GM12878 (cell line): ENCODE measurements around the gene ZFP1. TPM values are rescaled to one million over a fixed set of nuclear protein-coding genes. Genes with fewer than 3 reads are reported as not detected.

Experiments
- ATF7 ChIP-seq: fragments of 450-650 bp; IDR thresholded peaks from 2 replicates; pipeline ENCODE4 v1.6.1; 2016; ENCODE audit warnings: low read depth, mild to moderate bottlenecking
- BMI1 ChIP-seq: fragments of 450-650 bp; IDR thresholded peaks from 2 replicates; pipeline ENCODE4 v1.6.1; 2016; ENCODE audit warnings: mild to moderate bottlenecking, moderate library complexity, borderline replicate concordance
- CHD4 ChIP-seq: fragments of 200-600 bp; sonication (generic); IDR thresholded peaks from 2 replicates; pipeline ENCODE4 v1.6.1; 2016; ENCODE audit warnings: mild to moderate bottlenecking
- CREB1 ChIP-seq: IDR thresholded peaks from 2 replicates; pipeline ENCODE4 v1.6.1; 2012; ENCODE audit warnings: low read depth, mild to moderate bottlenecking, inconsistent platforms
- EP300 ChIP-seq, 2 experiments: fragments of 150-350 bp in 1 of 2; IDR thresholded peaks; 2 replicates each; pipeline ENCODE4 v1.6.1; 2011 to 2012; ENCODE audit warnings: low read depth in 2 of 2, low read length in 2 of 2, borderline replicate concordance in 1 of 2, improper control_type of control experiment in 1 of 2, inconsistent platforms in 1 of 2; ENCODE audit not compliant: control insufficient read depth in 1 of 2
- ETV6 ChIP-seq, 2 experiments: fragments of 450-650 bp in 1 of 2; IDR thresholded peaks in 1 of 2; conservative IDR thresholded peaks in 1 of 2; 2 replicates each; pipeline ENCODE4 v1.6.1; 2014; ENCODE audit warnings: antibody characterized with exemption in 1 of 2, borderline replicate concordance in 1 of 2, low read depth in 1 of 2, mild to moderate bottlenecking in 1 of 2, moderate library complexity in 1 of 2
- FOXM1 ChIP-seq: IDR thresholded peaks from 2 replicates; pipeline ENCODE4 v1.6.1; 2012; ENCODE audit warnings: low read depth, mild to moderate bottlenecking, inconsistent platforms, low read length, moderate library complexity
- GATAD2B ChIP-seq: fragments of 450-650 bp; conservative IDR thresholded peaks from 2 replicates; pipeline ENCODE4 v1.6.1; 2017; ENCODE audit warnings: low read depth, mild to moderate bottlenecking, moderate library complexity
- HSF1 ChIP-seq: fragments of 150-350 bp; IDR thresholded peaks from 2 replicates; pipeline ENCODE4 v1.6.1; 2014; ENCODE audit warnings: mild to moderate bottlenecking, low read depth, low read length
- IRF4 ChIP-seq: IDR thresholded peaks from 2 replicates; pipeline ENCODE4 v1.6.1; 2011; ENCODE audit warnings: low read depth, low read length
- MTA3 ChIP-seq: IDR thresholded peaks from 2 replicates; pipeline ENCODE4 v1.6.1; 2012; ENCODE audit warnings: low read length, inconsistent platforms, borderline replicate concordance
- NBN ChIP-seq: fragments of 450-650 bp; IDR thresholded peaks from 2 replicates; pipeline ENCODE4 v1.6.1; 2016
- PAX8 ChIP-seq: fragments of 450-650 bp; IDR thresholded peaks from 2 replicates; pipeline ENCODE4 v1.6.1; 2017; ENCODE audit warnings: mild to moderate bottlenecking, moderate library complexity
- RAD51 ChIP-seq: fragments of 450-650 bp; IDR thresholded peaks from 2 replicates; pipeline ENCODE4 v1.6.1; 2016; ENCODE audit warnings: moderate library complexity, mild to moderate bottlenecking, inconsistent platforms
- SIN3A ChIP-seq: IDR thresholded peaks from 2 replicates; pipeline ENCODE4 v1.6.1; 2012; ENCODE audit warnings: low read depth, low read length, improper control_type of control experiment
- SMARCA5 ChIP-seq: fragments of 450-650 bp; IDR thresholded peaks from 2 replicates; pipeline ENCODE4 v1.6.1; 2017; ENCODE audit warnings: mild to moderate bottlenecking
- SP1 ChIP-seq: IDR thresholded peaks from one replicate; pipeline ENCODE4 v1.6.1; 2011; ENCODE audit warnings: low read depth, low read length
- SREBF2 ChIP-seq: IDR thresholded peaks from 2 replicates; pipeline ENCODE4 v1.6.1; 2012; ENCODE audit warnings: mild to moderate bottlenecking, low read length
- SRF ChIP-seq, 2 experiments: IDR thresholded peaks; 2 replicates each; pipeline ENCODE4 v1.6.1; 2011; ENCODE audit warnings: low read depth in 2 of 2, low read length in 2 of 2, mild to moderate bottlenecking in 1 of 2, moderate library complexity in 1 of 2
- ZBED1 ChIP-seq: IDR thresholded peaks from 2 replicates; pipeline ENCODE4 v1.6.1; 2016; ENCODE audit warnings: borderline replicate concordance
- ZNF274 ChIP-seq: IDR thresholded peaks from one replicate; pipeline ENCODE4 v1.8.0; 2011; ENCODE audit not compliant: insufficient read length, insufficient read depth
- ZNF687 ChIP-seq: fragments of 450-650 bp; IDR thresholded peaks from 2 replicates; pipeline ENCODE4 v1.6.1; 2017; ENCODE audit warnings: mild to moderate bottlenecking, moderate library complexity
- polyA plus RNA-seq, 11 experiments: library from polyadenylated mRNA; depleted of rRNA in 4 of 11; unstranded in 6 of 11; stranded (reverse) in 5 of 11; fragments of >200 nt; fragmentation: Nextera tagmentation in 4 of 11; fragmentation: Illumina TruSeq in 1 of 11; extraction: Ambion mirVana in 4 of 11; extraction: Trizol in 1 of 11; gene quantifications; 1 replicate in 1 of 11; 2 replicates in 10 of 11; pipeline versions ENCODE4 v1.2.1 to v1.2.3, GENCODE V29; 2011 to 2016; ENCODE audit warnings: inconsistent platforms in 2 of 11, missing spikeins in 2 of 11, low read depth in 1 of 11
- total RNA-seq, 4 experiments: library from RNA; depleted of rRNA in 3 of 4; stranded (reverse); fragments of >200 nt in 3 of 4; fragmentation: Illumina TruSeq in 1 of 4; extraction: Trizol in 1 of 4; gene quantifications; 2 replicates each; pipeline versions ENCODE4 v1.2.1 to v1.2.3, GENCODE V29; 2013 to 2021
- TF ChIP-seq, protein P1 (sequence below): IDR thresholded peaks from 2 replicates; pipeline ENCODE4 v1.6.1; 2012; ENCODE audit warnings: mild to moderate bottlenecking, low read depth, low read length

The ZFP1 gene
- total and polyA plus RNA-seq, 10 of the 15 experiments (the other 5 are each of a cell fraction or from before 2014, with no cell fraction given), result 3.5 to 17.6 (median 14.7) TPM

GRCh38 chr16:75110637-75111513, 37.4 kb upstream of the ZFP1 start (continued):
- TF ChIP-seq ATF7 (no peak), MTA3 (no peak; the same call in 1 of the 2 replicates), ZBED1 (no peak), IRF4 (peak; percentile 13; the same call in 1 of the 2 replicates), NBN (0 out of 2 replicates have a peak, but pooled peaks have one; percentile 54), SRF (IDR thresholded peaks at IDR 0.05; ENCODE audit: low read depth in 2 of 2, low read length in 2 of 2) (no peak), HSF1 (no peak), SREBF2 (no peak), SMARCA5 (no peak), ZNF274 (no peak), RAD51 (no peak), CREB1 (no peak), SP1 (peak; percentile 19), ZNF687 (no peak), CHD4 (no peak), ETV6 (conservative IDR thresholded peaks at IDR 0.05 in 1 of 2, IDR thresholded peaks at IDR 0.05 in 1 of 2; ENCODE audit: borderline replicate concordance in 1 of 2, low read depth in 1 of 2) (no peak), FOXM1 (no peak), EP300 (IDR thresholded peaks at IDR 0.05; ENCODE audit: borderline replicate concordance in 1 of 2, control insufficient read depth in 1 of 2, low read depth in 2 of 2, low read length in 2 of 2) (no peak), GATAD2B (no peak), BMI1 (no peak), SIN3A (no peak), PAX8 (no peak)
- TF ChIP-seq, protein P1, sequence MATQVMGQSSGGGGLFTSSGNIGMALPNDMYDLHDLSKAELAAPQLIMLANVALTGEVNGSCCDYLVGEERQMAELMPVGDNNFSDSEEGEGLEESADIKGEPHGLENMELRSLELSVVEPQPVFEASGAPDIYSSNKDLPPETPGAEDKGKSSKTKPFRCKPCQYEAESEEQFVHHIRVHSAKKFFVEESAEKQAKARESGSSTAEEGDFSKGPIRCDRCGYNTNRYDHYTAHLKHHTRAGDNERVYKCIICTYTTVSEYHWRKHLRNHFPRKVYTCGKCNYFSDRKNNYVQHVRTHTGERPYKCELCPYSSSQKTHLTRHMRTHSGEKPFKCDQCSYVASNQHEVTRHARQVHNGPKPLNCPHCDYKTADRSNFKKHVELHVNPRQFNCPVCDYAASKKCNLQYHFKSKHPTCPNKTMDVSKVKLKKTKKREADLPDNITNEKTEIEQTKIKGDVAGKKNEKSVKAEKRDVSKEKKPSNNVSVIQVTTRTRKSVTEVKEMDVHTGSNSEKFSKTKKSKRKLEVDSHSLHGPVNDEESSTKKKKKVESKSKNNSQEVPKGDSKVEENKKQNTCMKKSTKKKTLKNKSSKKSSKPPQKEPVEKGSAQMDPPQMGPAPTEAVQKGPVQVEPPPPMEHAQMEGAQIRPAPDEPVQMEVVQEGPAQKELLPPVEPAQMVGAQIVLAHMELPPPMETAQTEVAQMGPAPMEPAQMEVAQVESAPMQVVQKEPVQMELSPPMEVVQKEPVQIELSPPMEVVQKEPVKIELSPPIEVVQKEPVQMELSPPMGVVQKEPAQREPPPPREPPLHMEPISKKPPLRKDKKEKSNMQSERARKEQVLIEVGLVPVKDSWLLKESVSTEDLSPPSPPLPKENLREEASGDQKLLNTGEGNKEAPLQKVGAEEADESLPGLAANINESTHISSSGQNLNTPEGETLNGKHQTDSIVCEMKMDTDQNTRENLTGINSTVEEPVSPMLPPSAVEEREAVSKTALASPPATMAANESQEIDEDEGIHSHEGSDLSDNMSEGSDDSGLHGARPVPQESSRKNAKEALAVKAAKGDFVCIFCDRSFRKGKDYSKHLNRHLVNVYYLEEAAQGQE, result no peak
